HL-60 (cell line): Measurements from ENCODE around the gene PRSS27.

ENCODE experiments used
- CTCF ChIP-seq: IDR thresholded peaks from one replicate; pipeline ENCODE4 v1.5.1; 2011; ENCODE audit warnings: low read length, control low read depth, inconsistent platforms; ENCODE audit not compliant: insufficient read depth
- GABPA ChIP-seq: IDR thresholded peaks from 2 replicates; pipeline ENCODE4 v1.6.1; 2012; ENCODE audit warnings: low read depth
- POLR2AphosphoS5 ChIP-seq: IDR thresholded peaks from 2 replicates; pipeline ENCODE4 v1.6.1; 2012; ENCODE audit warnings: low read depth
- REST ChIP-seq: IDR thresholded peaks from 2 replicates; pipeline ENCODE4 v1.6.1; 2012; ENCODE audit warnings: low read depth; ENCODE audit not compliant: insufficient replicate concordance
- SPI1 ChIP-seq: IDR thresholded peaks from 2 replicates; pipeline ENCODE4 v1.6.1; 2012; ENCODE audit warnings: low read depth, mild to moderate bottlenecking, borderline replicate concordance

DNA sequence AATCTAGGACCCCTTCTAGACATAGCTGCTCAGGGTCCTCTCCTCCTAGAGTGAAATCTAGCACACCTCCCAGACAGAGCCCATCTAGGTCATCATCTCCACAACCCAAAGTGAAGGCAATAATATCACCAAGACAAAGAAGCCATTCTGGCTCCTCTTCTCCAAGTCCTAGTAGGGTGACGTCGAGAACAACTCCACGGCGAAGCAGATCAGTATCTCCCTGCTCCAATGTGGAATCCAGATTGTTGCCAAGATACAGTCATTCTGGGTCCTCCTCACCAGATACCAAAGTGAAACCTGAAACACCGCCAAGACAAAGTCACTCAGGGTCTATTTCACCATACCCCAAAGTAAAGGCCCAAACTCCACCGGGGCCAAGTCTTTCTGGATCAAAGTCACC is 43.1 kb upstream of the PRSS27 start:
- TF ChIP-seq GABPA: no peak
- TF ChIP-seq CTCF: no peak
- peak; percentile 57; the same call in 1 of the 2 replicates for TF ChIP-seq POLR2AphosphoS5
- TF ChIP-seq REST: no peak
- TF ChIP-seq SPI1: no peak
